NB4 (cell line): ENCODE measurements around the gene PRDX6.
"Not testable (repeated sequence)": the region's sequence is repeated elsewhere in the genome, so short reads cannot be mapped to it uniquely, and the experiment has no call there.

ENCODE experiments used
- MAX ChIP-seq: IDR thresholded peaks from 2 replicates; pipeline ENCODE4 v1.6.1; 2011; ENCODE audit warnings: low read depth, low read length
- MYC ChIP-seq: IDR thresholded peaks from 2 replicates; pipeline ENCODE4 v1.6.1; 2011; ENCODE audit warnings: low read depth, low read length
- POLR2A ChIP-seq: IDR thresholded peaks from 2 replicates; pipeline ENCODE4 v1.6.1; 2011; ENCODE audit warnings: mild to moderate bottlenecking; ENCODE audit not compliant: insufficient read length; ENCODE audit errors: extremely low read depth
- TF ChIP-seq, protein P1 (sequence below): IDR thresholded peaks from one replicate; pipeline ENCODE4 v1.5.1; 2012; ENCODE audit warnings: low read depth, low read length

GRCh38 chr1:173462666-173463065 is 14.5 kb upstream of the PRDX6 start:
- TF ChIP-seq POLR2A, MAX, MYC: not testable (repeated sequence)
- TF ChIP-seq, protein P1, sequence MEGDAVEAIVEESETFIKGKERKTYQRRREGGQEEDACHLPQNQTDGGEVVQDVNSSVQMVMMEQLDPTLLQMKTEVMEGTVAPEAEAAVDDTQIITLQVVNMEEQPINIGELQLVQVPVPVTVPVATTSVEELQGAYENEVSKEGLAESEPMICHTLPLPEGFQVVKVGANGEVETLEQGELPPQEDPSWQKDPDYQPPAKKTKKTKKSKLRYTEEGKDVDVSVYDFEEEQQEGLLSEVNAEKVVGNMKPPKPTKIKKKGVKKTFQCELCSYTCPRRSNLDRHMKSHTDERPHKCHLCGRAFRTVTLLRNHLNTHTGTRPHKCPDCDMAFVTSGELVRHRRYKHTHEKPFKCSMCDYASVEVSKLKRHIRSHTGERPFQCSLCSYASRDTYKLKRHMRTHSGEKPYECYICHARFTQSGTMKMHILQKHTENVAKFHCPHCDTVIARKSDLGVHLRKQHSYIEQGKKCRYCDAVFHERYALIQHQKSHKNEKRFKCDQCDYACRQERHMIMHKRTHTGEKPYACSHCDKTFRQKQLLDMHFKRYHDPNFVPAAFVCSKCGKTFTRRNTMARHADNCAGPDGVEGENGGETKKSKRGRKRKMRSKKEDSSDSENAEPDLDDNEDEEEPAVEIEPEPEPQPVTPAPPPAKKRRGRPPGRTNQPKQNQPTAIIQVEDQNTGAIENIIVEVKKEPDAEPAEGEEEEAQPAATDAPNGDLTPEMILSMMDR, result not testable (repeated sequence)
